ENCODE data around the gene HP. TPM values are rescaled to one million over a fixed set of nuclear protein-coding genes. Genes with fewer than 3 reads are reported as not detected.

Gene HP
- total and polyA plus RNA-seq, 10 of the 15 experiments (the other 5 are each of a cell fraction or from before 2014, with no cell fraction given) = 10.8 TPM; not detected in 9

DNA sequence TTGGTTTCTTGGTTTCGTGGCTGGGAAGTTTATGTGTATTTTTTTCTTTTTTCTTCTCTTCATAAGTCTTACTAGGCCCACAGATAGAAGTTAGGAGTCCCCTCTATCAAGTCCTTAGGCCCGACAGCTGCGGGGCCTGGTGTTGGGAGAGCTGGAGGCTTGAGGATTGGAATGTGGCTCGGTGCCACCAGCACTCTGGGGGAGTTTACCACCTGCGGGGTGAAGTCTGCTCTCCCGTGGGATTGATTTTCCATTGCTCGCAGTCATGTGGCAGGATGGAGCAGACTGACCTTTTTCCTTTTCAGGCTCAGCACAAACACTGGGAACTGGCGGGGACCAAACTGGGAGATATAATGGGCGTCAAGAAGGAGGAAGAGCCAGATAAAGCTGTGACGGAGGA lies 46.9 kb downstream of the HP start:
- H2AFZ ChIP-seq (ENCODE audit: control insufficient read depth, low read depth, low read length) = no peak overlapping the region
- H3K4me3 ChIP-seq = no peak overlapping the region
- ChIA-PET CTCF (interaction anchor here (1.2 to 1.4 kb wide), 2 partner anchors 24 to 33 kb away, joined by 3 to 4 read pairs; no protein-coding TSS in a partner anchor), POLR2A (no interaction called here), SMC1A (ENCODE audit: uncharacterized antibody, unreplicated experiment) (no interaction called here), RAD21 (ENCODE audit: unreplicated experiment) (no interaction called here)
- ATAC-seq (no peak), FAIRE-seq (no peak), DNase-seq (ENCODE audit: low read depth, low spot score) (no peak)
- no peak for TF ChIP-seq MYB (IDR thresholded peaks at IDR 0.05; ENCODE audit: borderline replicate concordance, low read depth, low read length)
- no peak for TF ChIP-seq STAT1 (conservative IDR thresholded peaks at IDR 0.05)
- TF ChIP-seq NFYA (IDR thresholded peaks at IDR 0.05; ENCODE audit: borderline replicate concordance, low read depth, low read length) = no peak
- TF ChIP-seq PAX8 (IDR thresholded peaks at IDR 0.05) = no peak
- no peak for TF ChIP-seq ZNF384 (IDR thresholded peaks at IDR 0.05; ENCODE audit: borderline replicate concordance, low read depth, low read length)
- no peak for TF ChIP-seq GATAD2B (conservative IDR thresholded peaks at IDR 0.05; ENCODE audit: low read depth)
- TF ChIP-seq, protein P1, sequence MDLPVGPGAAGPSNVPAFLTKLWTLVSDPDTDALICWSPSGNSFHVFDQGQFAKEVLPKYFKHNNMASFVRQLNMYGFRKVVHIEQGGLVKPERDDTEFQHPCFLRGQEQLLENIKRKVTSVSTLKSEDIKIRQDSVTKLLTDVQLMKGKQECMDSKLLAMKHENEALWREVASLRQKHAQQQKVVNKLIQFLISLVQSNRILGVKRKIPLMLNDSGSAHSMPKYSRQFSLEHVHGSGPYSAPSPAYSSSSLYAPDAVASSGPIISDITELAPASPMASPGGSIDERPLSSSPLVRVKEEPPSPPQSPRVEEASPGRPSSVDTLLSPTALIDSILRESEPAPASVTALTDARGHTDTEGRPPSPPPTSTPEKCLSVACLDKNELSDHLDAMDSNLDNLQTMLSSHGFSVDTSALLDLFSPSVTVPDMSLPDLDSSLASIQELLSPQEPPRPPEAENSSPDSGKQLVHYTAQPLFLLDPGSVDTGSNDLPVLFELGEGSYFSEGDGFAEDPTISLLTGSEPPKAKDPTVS (IDR thresholded peaks at IDR 0.05; ENCODE audit: low read depth, low read length) = no peak
- TF ChIP-seq RCOR1 (conservative IDR thresholded peaks at IDR 0.05; ENCODE audit: low read depth, low read length) = no peak
- no peak for TF ChIP-seq IRF4 (IDR thresholded peaks at IDR 0.05; ENCODE audit: low read depth, low read length)
- H3K9ac ChIP-seq (ENCODE audit: control insufficient read depth, insufficient read depth, low read length) = no peak overlapping the region
- no peak overlapping the region for H3K27ac ChIP-seq (ENCODE audit: control insufficient read depth, insufficient read depth)
- H3K79me2 ChIP-seq (ENCODE audit: control insufficient read depth, insufficient read depth, low read length) = peaks cover 1% of the 10 kb centered on the region
- no TSS peak for BruUV-seq (replicated peaks)
- intact Hi-C loops (cut with micrococcal nuclease; ENCODE audit: unreplicated experiment) = no loop called here
- H3K4me2 ChIP-seq (ENCODE audit: control insufficient read depth, insufficient read depth) = no peak overlapping the region
- no peaks in the 10 kb centered on the region for H4K20me1 ChIP-seq (ENCODE audit: control insufficient read depth, insufficient read depth)
- 92% methylated on average over 10 of the region's 10 CpGs for WGBS (ENCODE audit: insufficient coverage, insufficient replicate concordance, low lambda C conversion rate, missing lambda C conversion rate)
- H3K4me1 ChIP-seq (ENCODE audit: control insufficient read depth, insufficient read depth, low read length) = no peaks in the 10 kb centered on the region
- H3K27me3 ChIP-seq (replicated peaks in 1 of 2; ENCODE audit: control insufficient read depth in 2 of 2, insufficient read depth in 2 of 2, low read length in 1 of 2) = no peaks in the 10 kb centered on the region
- H3K36me3 ChIP-seq (ENCODE audit: control insufficient read depth in 2 of 2, insufficient read depth in 2 of 2, low read length in 1 of 2) = peaks cover 51 to 52% of the 10 kb centered on the region in 2 experiments
- no peaks in the 10 kb centered on the region for H3K9me3 ChIP-seq (replicated peaks; ENCODE audit: control insufficient read depth, insufficient read depth, low read length)
- in situ Hi-C loops (cut with MboI) = no loop called here

Data from GM12878 (cell line).